HG03196 (cell line): Measurements from ENCODE around the gene MPND.
A peak's percentile ranks its signal among the peaks of the same experiment; 100 is the strongest.

Experiments used
- ATAC-seq: cut with Tn5 transposase; IDR thresholded peaks from one replicate; pipeline ENCODE4 v1.9.1; 2021; ENCODE audit not compliant: unreplicated experiment

The MPND gene

GRCh38 chr19:4343370-4344307, at the start of gene MPND:
MPND (plus strand) TSS chr19:4343562; CDS start chr19:4343594, 32 bp downstream.
- peak; percentile 47 for ATAC-seq

GRCh38 chr19:4294389-4294788, 49.0 kb upstream of the MPND start:
- no peak for ATAC-seq

- no peak for ATAC-seq
These were observed 47.2 kb upstream of the MPND start for GRCh38 chr19:4295972-4296771.

- ATAC-seq, result no peak
These were observed 45.2 kb upstream of the MPND start for GRCh38 chr19:4297901-4298809.

- no peak for ATAC-seq
These were observed 44.4 kb upstream of the MPND start for GRCh38 chr19:4298810-4299550.

- ATAC-seq, result no peak
These were observed 42.8 kb upstream of the MPND start for GRCh38 chr19:4300589-4300988.

- ATAC-seq, result no peak
These were observed 41.6 kb upstream of the MPND start for GRCh38 chr19:4301590-4302242.

GRCh38 chr19:4302243-4302640, 41.1 kb upstream of the MPND start, which contains the start of gene TMIGD2:
TMIGD2 (minus strand) TSS chr19:4302389; CDS start chr19:4302385, 4 bp downstream.
- no peak for ATAC-seq

- no peak for ATAC-seq
These were observed 39.4 kb upstream of the MPND start for GRCh38 chr19:4303819-4304537.

- no peak for ATAC-seq
These were observed 38.7 kb upstream of the MPND start, which contains the start of gene FSD1 for GRCh38 chr19:4304538-4305256. FSD1 (plus strand) TSS chr19:4304598; CDS start chr19:4304747, 149 bp downstream.

- no peak for ATAC-seq
These were observed 38.1 kb upstream of the MPND start for GRCh38 chr19:4305257-4305612.

- no peak for ATAC-seq
These were observed 37.7 kb upstream of the MPND start for GRCh38 chr19:4305659-4306058.

GRCh38 chr19:4310247-4311121, 32.9 kb upstream of the MPND start:
- ATAC-seq, result no peak

GRCh38 chr19:4313847-4314490, 29.4 kb upstream of the MPND start:
- no peak for ATAC-seq

GRCh38 chr19:4316956-4317355, 26.4 kb upstream of the MPND start:
- ATAC-seq, result no peak

GRCh38 chr19:4318460-4318859, 24.9 kb upstream of the MPND start:
- no peak for ATAC-seq
